ENCODE measurements around the gene SLC38A3.
A peak's percentile ranks its signal among the peaks of the same experiment; 100 is the strongest.

SLC38A3 gene

DNA sequence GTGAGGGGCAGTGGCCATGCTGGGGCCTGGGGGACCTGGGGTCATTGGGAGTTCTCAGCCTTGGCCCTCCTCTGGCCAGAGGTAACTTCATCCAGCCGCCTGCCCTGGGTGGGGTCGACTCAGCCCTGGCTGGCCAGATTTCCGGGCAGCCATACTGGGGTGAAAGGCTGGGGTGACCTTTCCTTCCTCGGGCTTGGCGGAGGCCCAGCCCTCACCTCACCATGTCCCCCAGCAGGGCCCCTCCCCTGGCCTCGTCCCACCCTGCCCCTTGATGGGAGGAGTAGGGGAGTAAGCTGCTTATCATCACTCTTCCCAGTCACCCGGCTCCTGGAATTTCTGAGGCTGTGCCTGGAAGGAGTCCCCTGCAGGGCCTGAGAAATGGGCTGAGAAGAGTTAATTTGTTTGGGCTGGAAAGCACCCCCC lies 44.5 kb upstream of the SLC38A3 start:
- no peak for DNase-seq (ENCODE audit: low read depth)
- TF ChIP-seq, protein P1, sequence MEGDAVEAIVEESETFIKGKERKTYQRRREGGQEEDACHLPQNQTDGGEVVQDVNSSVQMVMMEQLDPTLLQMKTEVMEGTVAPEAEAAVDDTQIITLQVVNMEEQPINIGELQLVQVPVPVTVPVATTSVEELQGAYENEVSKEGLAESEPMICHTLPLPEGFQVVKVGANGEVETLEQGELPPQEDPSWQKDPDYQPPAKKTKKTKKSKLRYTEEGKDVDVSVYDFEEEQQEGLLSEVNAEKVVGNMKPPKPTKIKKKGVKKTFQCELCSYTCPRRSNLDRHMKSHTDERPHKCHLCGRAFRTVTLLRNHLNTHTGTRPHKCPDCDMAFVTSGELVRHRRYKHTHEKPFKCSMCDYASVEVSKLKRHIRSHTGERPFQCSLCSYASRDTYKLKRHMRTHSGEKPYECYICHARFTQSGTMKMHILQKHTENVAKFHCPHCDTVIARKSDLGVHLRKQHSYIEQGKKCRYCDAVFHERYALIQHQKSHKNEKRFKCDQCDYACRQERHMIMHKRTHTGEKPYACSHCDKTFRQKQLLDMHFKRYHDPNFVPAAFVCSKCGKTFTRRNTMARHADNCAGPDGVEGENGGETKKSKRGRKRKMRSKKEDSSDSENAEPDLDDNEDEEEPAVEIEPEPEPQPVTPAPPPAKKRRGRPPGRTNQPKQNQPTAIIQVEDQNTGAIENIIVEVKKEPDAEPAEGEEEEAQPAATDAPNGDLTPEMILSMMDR (conservative IDR thresholded peaks at IDR 0.05; ENCODE audit: control insufficient read depth, insufficient read depth, low read depth, low read length), result no peak
- no peak overlapping the region for H3K4me3 ChIP-seq (ENCODE audit: control insufficient read depth, low read depth, low read length)

GRCh38 chr3:50161320-50161719 lies 43.8 kb upstream of the SLC38A3 start:
- DNase-seq (ENCODE audit: low read depth), result no peak
- H3K4me3 ChIP-seq (ENCODE audit: control insufficient read depth, low read depth, low read length), result no peak overlapping the region
- TF ChIP-seq, protein P1 (conservative IDR thresholded peaks at IDR 0.05; ENCODE audit: control insufficient read depth, insufficient read depth, low read depth, low read length), result no peak

DNA sequence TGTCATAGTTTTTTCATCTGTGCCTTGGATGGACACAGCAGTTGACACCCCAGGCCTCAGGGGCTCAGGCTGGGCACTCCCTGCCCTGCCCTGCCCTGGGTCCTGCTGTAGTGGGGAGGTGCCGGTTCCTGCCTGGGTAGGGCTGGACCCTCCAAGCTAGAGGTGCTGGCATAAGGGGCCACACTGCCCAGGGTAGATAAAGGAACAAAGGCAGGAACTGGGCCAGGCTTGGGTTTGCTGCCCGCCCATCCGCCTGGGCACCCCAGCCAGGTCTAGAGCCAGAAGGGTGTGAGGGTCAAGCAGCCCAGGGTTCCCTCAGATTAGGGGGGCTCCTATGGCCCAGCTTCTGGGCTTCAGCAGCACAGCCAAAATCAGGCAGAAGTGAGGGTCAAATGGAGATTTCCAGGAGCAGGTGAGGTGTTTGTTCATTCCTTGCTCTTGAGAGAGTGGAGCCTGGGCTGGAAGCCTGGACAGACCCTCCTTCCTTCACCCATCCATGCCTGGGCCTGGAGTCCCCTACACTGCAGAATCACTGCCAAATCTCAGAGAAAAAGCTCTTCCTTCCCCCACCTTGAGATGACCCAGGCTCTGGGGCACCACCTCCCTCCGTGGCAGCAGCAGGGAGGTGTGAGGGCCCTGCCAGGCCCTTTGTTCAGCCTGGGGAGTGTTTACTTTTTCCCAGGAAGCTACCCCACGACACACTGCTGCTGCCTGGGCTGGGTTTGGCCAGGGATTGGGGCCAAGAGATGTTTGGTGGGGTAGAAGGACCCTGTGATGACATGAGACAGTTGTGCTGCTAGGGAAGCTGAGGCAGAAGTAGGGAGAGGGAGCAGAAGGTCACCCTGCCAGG lies 42.8 kb upstream of the SLC38A3 start:
- DNase-seq (ENCODE audit: low read depth), result no peak
- TF ChIP-seq, protein P1 (conservative IDR thresholded peaks at IDR 0.05; ENCODE audit: control insufficient read depth, insufficient read depth, low read depth, low read length), result no peak

GRCh38 chr3:50163572-50164455 lies 41.3 kb upstream of the SLC38A3 start:
- TF ChIP-seq, protein P1 (conservative IDR thresholded peaks at IDR 0.05; ENCODE audit: control insufficient read depth, insufficient read depth, low read depth, low read length), result no peak
- no peak overlapping the region for H3K4me3 ChIP-seq (ENCODE audit: control insufficient read depth, low read depth, low read length)
- peak; percentile 91 for DNase-seq (ENCODE audit: low read depth)

More for the DNA sequence above, 42.8 kb upstream of the SLC38A3 start:
- H3K4me3 ChIP-seq (ENCODE audit: control insufficient read depth, low read depth, low read length), result no peak overlapping the region

GRCh38 chr3:50164481-50164880 lies 40.6 kb upstream of the SLC38A3 start:
- no peak overlapping the region for H3K4me3 ChIP-seq (ENCODE audit: control insufficient read depth, low read depth, low read length)
- TF ChIP-seq, protein P1 (conservative IDR thresholded peaks at IDR 0.05; ENCODE audit: control insufficient read depth, insufficient read depth, low read depth, low read length), result no peak
- no peak for DNase-seq (ENCODE audit: low read depth)

GRCh38 chr3:50164984-50165909 lies 39.8 kb upstream of the SLC38A3 start:
- peak; percentile 40 for DNase-seq (ENCODE audit: low read depth)
- H3K4me3 ChIP-seq (ENCODE audit: control insufficient read depth, low read depth, low read length), result no peak overlapping the region
- TF ChIP-seq, protein P1 (conservative IDR thresholded peaks at IDR 0.05; ENCODE audit: control insufficient read depth, insufficient read depth, low read depth, low read length), result no peak
